HepG2 (cell line): ENCODE data around the gene C1orf198. TPM values are rescaled to one million over a fixed set of nuclear protein-coding genes. Genes with fewer than 3 reads are reported as not detected.

Experiments used
- ATAC-seq: fragments of 200-7000 bp; cut with Tn5 transposase; 3 replicates; pipeline ENCODE4 v1.9.1; 2020; ENCODE audit warnings: mild to moderate bottlenecking, moderate library complexity
- BruUV-seq: library from RNA; stranded (reverse); fragments of 400-500 nt; replicated peaks from 2 replicates; lab custom pipeline; 2021; lab: Mats Ljungman, UMichigan
- CTCF ChIA-PET: fragments of 300-600 bp; formaldehyde crosslinking; extraction: SDS; loops from one replicate; lab custom pipeline; 2021; ENCODE audit warnings: low total read pairs, inconsistent platforms, low intra/inter-chr PET ratio; lab: Yijun Ruan, JAX
- POLR2A ChIA-PET: fragments of 350-600 bp; sonication (Branson Sonifier 250); formaldehyde crosslinking; loops from one replicate; lab custom pipeline; 2020; ENCODE audit warnings: antibody characterized with exemption, inconsistent platforms; lab: Yijun Ruan, JAX
- DNase-seq: peaks from one replicate; pipeline ENCODE4 v3.0.0-alpha.2; 2015; ENCODE audit warnings: low spot score
- FAIRE-seq: peaks from 3 replicates; lab custom pipeline; 2011; peaks lifted over from hg19 to GRCh38; lab: Jason Lieb, UNC
- H2AFZ ChIP-seq: one replicate; pipeline ENCODE4 v1.6.1; 2011; ENCODE audit warnings: low read length, inconsistent platforms
- H3K27ac ChIP-seq: fragments of 300-600 bp; 3 replicates; pipeline ENCODE4 v1.8.0; 2011; ENCODE audit warnings: mixed run types, mild to moderate bottlenecking, mixed read lengths, low read length, inconsistent platforms; ENCODE audit not compliant: insufficient read depth; ENCODE audit errors: extremely low read length
- H3K27me3 ChIP-seq, 2 experiments: fragments of 200-600 bp in 1 of 2; 2 replicates in 1 of 2; 3 replicates in 1 of 2; pipeline versions ENCODE4 v1.6.0 to v1.8.0; 2011; ENCODE audit warnings: low read length in 2 of 2, mild to moderate bottlenecking in 2 of 2, moderate library complexity in 2 of 2, inconsistent platforms in 1 of 2; ENCODE audit not compliant: insufficient read depth in 2 of 2, control insufficient read depth in 1 of 2
- H3K36me3 ChIP-seq, 2 experiments: fragments of 200-600 bp in 1 of 2; replicated peaks in 1 of 2; 2 replicates in 1 of 2; 3 replicates in 1 of 2; pipeline versions ENCODE4 v1.5.1 to v1.8.0; 2011; ENCODE audit warnings: low read length in 2 of 2, inconsistent platforms in 1 of 2; ENCODE audit not compliant: insufficient read depth in 2 of 2, control insufficient read depth in 1 of 2
- H3K4me1 ChIP-seq: 2 replicates; pipeline ENCODE4 v1.5.1; 2012; ENCODE audit warnings: low read length, inconsistent platforms; ENCODE audit not compliant: insufficient read depth
- H3K4me2 ChIP-seq: 2 replicates; pipeline ENCODE4 v1.6.0; 2011; ENCODE audit warnings: low read depth, low read length, inconsistent platforms
- H3K4me3 ChIP-seq, 3 experiments: fragments of 200-600 bp in 1 of 3; sonication (generic), shearing (Covaris generic) in 1 of 3; replicated peaks in 1 of 3; 2 replicates each; pipeline ENCODE4 v1.5.1; 2011 to 2016; ENCODE audit warnings: low read length in 3 of 3, inconsistent platforms in 2 of 3, low read depth in 2 of 3, mild to moderate bottlenecking in 2 of 3, control low read depth in 1 of 3, mixed read lengths in 1 of 3; ENCODE audit not compliant: insufficient read depth in 1 of 3
- H3K79me2 ChIP-seq: one replicate; pipeline ENCODE4 v1.6.1; 2011; ENCODE audit warnings: low read length, inconsistent platforms; ENCODE audit not compliant: insufficient read depth
- H3K9ac ChIP-seq: 2 replicates; pipeline ENCODE4 v1.6.0; 2011; ENCODE audit warnings: mild to moderate bottlenecking, low read depth, low read length, inconsistent platforms; ENCODE audit not compliant: insufficient read depth
- H3K9me3 ChIP-seq: 2 replicates; pipeline ENCODE4 v1.5.1; 2012; ENCODE audit warnings: mild to moderate bottlenecking, low read length
- H4K20me1 ChIP-seq: 2 replicates; pipeline ENCODE4 v1.6.0; 2011; ENCODE audit warnings: inconsistent platforms, mild to moderate bottlenecking, low read length, moderate library complexity; ENCODE audit not compliant: insufficient read depth
- ARID2 ChIP-seq: sonication (generic); formaldehyde crosslinking; IDR thresholded peaks from 2 replicates; pipeline ENCODE4 v1.8.1; 2022; ENCODE audit warnings: mild to moderate bottlenecking, missing genetic modification reagents, borderline replicate concordance
- GZF1 ChIP-seq: sonication (generic); formaldehyde crosslinking; IDR thresholded peaks from 2 replicates; pipeline ENCODE4 v1.5.1; 2020; ENCODE audit warnings: mild to moderate bottlenecking, missing genetic modification reagents
- MIER2 ChIP-seq: IDR thresholded peaks from 2 replicates; pipeline ENCODE4 v1.6.1; 2016; ENCODE audit warnings: missing biosample characterization, missing genetic modification reagents
- NCOR1 ChIP-seq: fragments of 200-600 bp; sonication (generic); IDR thresholded peaks from 2 replicates; pipeline ENCODE4 v1.7.0; 2017; ENCODE audit warnings: antibody characterized with exemption, low read length, borderline replicate concordance
- RBM39 ChIP-seq: fragments of 200-400 bp; formaldehyde crosslinking; IDR thresholded peaks from one replicate; pipeline ENCODE4 v1.6.1; 2018; ENCODE audit warnings: antibody characterized with exemption, mild to moderate bottlenecking, low read depth, low read length; ENCODE audit not compliant: poor library complexity, severe bottlenecking
- TBX3 ChIP-seq: fragments of 450-650 bp; IDR thresholded peaks from 2 replicates; pipeline ENCODE4 v1.6.1; 2017; ENCODE audit warnings: antibody characterized with exemption, mild to moderate bottlenecking, inconsistent platforms, borderline replicate concordance
- WIZ ChIP-seq: sonication (generic); formaldehyde crosslinking; IDR thresholded peaks from 2 replicates; pipeline ENCODE4 v1.5.1; 2020; ENCODE audit warnings: mild to moderate bottlenecking, missing genetic modification reagents
- YY1 ChIP-seq: IDR thresholded peaks from 2 replicates; pipeline ENCODE4 v1.6.1; 2011; ENCODE audit warnings: low read length, low read depth, moderate library complexity, mild to moderate bottlenecking; ENCODE audit not compliant: insufficient read depth, insufficient replicate concordance
- ZKSCAN8 ChIP-seq: IDR thresholded peaks from 2 replicates; pipeline ENCODE4 v1.6.1; 2016; ENCODE audit warnings: borderline replicate concordance, missing genetic modification reagents, missing compliant biosample characterization
- ZNF101 ChIP-seq: sonication (generic); formaldehyde crosslinking; IDR thresholded peaks from 2 replicates; pipeline ENCODE4 v1.4.0; 2020; ENCODE audit warnings: mild to moderate bottlenecking, low read depth, missing genetic modification reagents, borderline replicate concordance
- ZNF253 ChIP-seq: sonication (generic); formaldehyde crosslinking; IDR thresholded peaks from 2 replicates; pipeline ENCODE4 v1.8.0; 2022; ENCODE audit warnings: mild to moderate bottlenecking, missing genetic modification reagents, borderline replicate concordance
- ZNF282 ChIP-seq: fragments of 450-650 bp; IDR thresholded peaks from 2 replicates; pipeline ENCODE4 v1.6.1; 2018; ENCODE audit not compliant: partially characterized antibody
- ZNF451 ChIP-seq: sonication (generic); formaldehyde crosslinking; IDR thresholded peaks from 2 replicates; pipeline ENCODE4 v1.5.0; 2020; ENCODE audit warnings: mild to moderate bottlenecking, missing genetic modification reagents
- WGBS: methylation state at CpG from one replicate; pipeline ENCODE4 v1.1.6; 2017; ENCODE audit warnings: low lambda C conversion rate; 5-methylcytosine and 5-hydroxymethylcytosine counted together
- in situ Hi-C: cut with HindIII; loops from 2 replicates; pipeline ENCODE4 v1.10.0; 2017; ENCODE audit warnings: low pct_unique_long_range_greater_than_20kb; ENCODE audit not compliant: extremely low pct_ligation_motif_present
- intact Hi-C: fragments of 100-400 bp; cut with micrococcal nuclease; formaldehyde crosslinking; loops from one replicate; pipeline ENCODE4 v1.10.0; 2022; ENCODE audit not compliant: unreplicated experiment
- polyA plus RNA-seq, 8 experiments: library from polyadenylated mRNA; depleted of rRNA in 3 of 8; stranded (reverse) in 7 of 8; unstranded in 1 of 8; fragments of >200 nt; fragmentation: Illumina TruSeq in 4 of 8; extraction: Trizol in 4 of 8; gene quantifications; 2 replicates each; pipeline versions ENCODE4 v1.2.1 to v1.2.3, GENCODE V29; 2011 to 2016; ENCODE audit warnings: low read depth in 4 of 8, missing spikeins in 1 of 8, mixed read lengths in 1 of 8; ENCODE audit not compliant: insufficient read depth in 1 of 8
- total RNA-seq, 5 experiments: library from RNA; depleted of rRNA; stranded (reverse); fragments of >200 nt; fragmentation: Illumina TruSeq; extraction: Trizol; gene quantifications; 2 replicates each; pipeline ENCODE4 v1.2.3, GENCODE V29; 2016; ENCODE audit warnings: low read depth in 1 of 5
- TF ChIP-seq, protein P1 (sequence below), 2 experiments: fragments of 450-650 bp in 1 of 2; sonication (generic) in 1 of 2; formaldehyde crosslinking in 1 of 2; IDR thresholded peaks; 2 replicates each; pipeline versions ENCODE4 v1.6.1 to v1.8.0; 2016 to 2022; ENCODE audit warnings: antibody characterized with exemption in 1 of 2, mild to moderate bottlenecking in 1 of 2, missing genetic modification reagents in 1 of 2
- TF ChIP-seq, protein P2 (sequence below): sonication (generic); formaldehyde crosslinking; IDR thresholded peaks from 2 replicates; pipeline ENCODE4 v1.4.0; 2020; ENCODE audit warnings: mild to moderate bottlenecking, missing genetic modification reagents

The C1orf198 gene
- total and polyA plus RNA-seq, 2 of the 13 experiments (the other 11 are each of a cell fraction or from before 2014, with no cell fraction given), result 12.7 to 13.4 TPM

DNA sequence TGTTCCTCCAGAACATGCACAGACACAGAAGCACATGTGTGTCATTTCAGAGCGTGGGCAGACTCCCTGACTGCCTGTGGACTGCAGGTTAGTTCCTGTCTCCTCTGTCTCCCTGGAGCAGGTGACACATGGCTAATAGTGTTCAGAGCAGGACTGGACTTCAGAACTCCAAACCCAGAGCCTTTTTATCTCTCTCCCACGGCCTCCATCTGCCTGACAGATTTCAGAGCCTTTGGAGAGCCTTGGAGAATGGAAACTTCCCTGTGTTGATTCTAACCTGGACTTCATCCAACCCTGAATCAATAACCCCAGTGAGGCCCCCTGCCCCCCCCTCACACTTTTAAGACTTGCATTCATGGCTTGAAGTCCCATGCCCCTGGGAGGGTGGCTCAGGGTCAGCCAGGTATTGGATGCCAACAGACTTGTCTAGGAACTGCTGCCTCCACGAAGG lies 44.4 kb downstream of the C1orf198 start:
- no TSS peak for BruUV-seq
- POLR2A ChIA-PET, result no interaction called here
- FAIRE-seq (no peak), DNase-seq (no peak), ATAC-seq (no peak; the same call in 2 of the 3 replicates)
- H3K4me2 ChIP-seq, result no peak overlapping the region
- no peak overlapping the region for H3K4me3 ChIP-seq
- in situ Hi-C loops, result no loop called here
- H3K79me2 ChIP-seq, result no peaks in the 10 kb centered on the region
- H3K27me3 ChIP-seq, result peaks cover 0 to 18% of the 10 kb centered on the region in 2 experiments; a peak in 2 of 5 replicates
- no peak overlapping the region for H3K9ac ChIP-seq
- no peak overlapping the region for H3K27ac ChIP-seq
- H3K4me1 ChIP-seq, result no peaks in the 10 kb centered on the region
- H4K20me1 ChIP-seq, result no peaks in the 10 kb centered on the region
- no peaks in the 10 kb centered on the region for H3K36me3 ChIP-seq
- WGBS, result 7% methylated on average over 3 of the region's 3 CpGs
- intact Hi-C loops, result no loop called here
- H2AFZ ChIP-seq, result no peak overlapping the region
- CTCF ChIA-PET, result no interaction called here
- H3K9me3 ChIP-seq, result no peaks in the 10 kb centered on the region
- TF ChIP-seq ZNF282 (no peak), TBX3 (no peak), WIZ (CRISPR knock-in tag) (no peak), ZKSCAN8 (no peak), ZNF451 (CRISPR knock-in tag) (no peak), ARID2 (CRISPR knock-in tag) (no peak), RBM39 (no peak), NCOR1 (no peak), ZNF253 (CRISPR knock-in tag) (no peak), GZF1 (CRISPR knock-in tag) (no peak), MIER2 (CRISPR knock-in tag) (no peak), ZNF101 (CRISPR knock-in tag) (no peak), YY1 (no peak)
- TF ChIP-seq, protein P1, sequence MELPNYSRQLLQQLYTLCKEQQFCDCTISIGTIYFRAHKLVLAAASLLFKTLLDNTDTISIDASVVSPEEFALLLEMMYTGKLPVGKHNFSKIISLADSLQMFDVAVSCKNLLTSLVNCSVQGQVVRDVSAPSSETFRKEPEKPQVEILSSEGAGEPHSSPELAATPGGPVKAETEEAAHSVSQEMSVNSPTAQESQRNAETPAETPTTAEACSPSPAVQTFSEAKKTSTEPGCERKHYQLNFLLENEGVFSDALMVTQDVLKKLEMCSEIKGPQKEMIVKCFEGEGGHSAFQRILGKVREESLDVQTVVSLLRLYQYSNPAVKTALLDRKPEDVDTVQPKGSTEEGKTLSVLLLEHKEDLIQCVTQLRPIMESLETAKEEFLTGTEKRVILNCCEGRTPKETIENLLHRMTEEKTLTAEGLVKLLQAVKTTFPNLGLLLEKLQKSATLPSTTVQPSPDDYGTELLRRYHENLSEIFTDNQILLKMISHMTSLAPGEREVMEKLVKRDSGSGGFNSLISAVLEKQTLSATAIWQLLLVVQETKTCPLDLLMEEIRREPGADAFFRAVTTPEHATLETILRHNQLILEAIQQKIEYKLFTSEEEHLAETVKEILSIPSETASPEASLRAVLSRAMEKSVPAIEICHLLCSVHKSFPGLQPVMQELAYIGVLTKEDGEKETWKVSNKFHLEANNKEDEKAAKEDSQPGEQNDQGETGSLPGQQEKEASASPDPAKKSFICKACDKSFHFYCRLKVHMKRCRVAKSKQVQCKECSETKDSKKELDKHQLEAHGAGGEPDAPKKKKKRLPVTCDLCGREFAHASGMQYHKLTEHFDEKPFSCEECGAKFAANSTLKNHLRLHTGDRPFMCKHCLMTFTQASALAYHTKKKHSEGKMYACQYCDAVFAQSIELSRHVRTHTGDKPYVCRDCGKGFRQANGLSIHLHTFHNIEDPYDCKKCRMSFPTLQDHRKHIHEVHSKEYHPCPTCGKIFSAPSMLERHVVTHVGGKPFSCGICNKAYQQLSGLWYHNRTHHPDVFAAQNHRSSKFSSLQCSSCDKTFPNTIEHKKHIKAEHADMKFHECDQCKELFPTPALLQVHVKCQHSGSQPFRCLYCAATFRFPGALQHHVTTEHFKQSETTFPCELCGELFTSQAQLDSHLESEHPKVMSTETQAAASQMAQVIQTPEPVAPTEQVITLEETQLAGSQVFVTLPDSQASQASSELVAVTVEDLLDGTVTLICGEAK (IDR thresholded peaks at IDR 0.05), result no peak
- TF ChIP-seq, protein P1 (CRISPR knock-in tag; IDR thresholded peaks at IDR 0.05), result no peak
- TF ChIP-seq, protein P2, sequence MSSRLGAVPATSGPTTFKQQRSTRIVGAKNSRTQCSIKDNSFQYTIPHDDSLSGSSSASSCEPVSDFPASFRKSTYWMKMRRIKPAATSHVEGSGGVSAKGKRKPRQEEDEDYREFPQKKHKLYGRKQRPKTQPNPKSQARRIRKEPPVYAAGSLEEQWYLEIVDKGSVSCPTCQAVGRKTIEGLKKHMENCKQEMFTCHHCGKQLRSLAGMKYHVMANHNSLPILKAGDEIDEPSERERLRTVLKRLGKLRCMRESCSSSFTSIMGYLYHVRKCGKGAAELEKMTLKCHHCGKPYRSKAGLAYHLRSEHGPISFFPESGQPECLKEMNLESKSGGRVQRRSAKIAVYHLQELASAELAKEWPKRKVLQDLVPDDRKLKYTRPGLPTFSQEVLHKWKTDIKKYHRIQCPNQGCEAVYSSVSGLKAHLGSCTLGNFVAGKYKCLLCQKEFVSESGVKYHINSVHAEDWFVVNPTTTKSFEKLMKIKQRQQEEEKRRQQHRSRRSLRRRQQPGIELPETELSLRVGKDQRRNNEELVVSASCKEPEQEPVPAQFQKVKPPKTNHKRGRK (CRISPR knock-in tag), result no peak
